Pancreas (tissue), 10 donors: ENCODE measurements around the gene SH2D1A. TPM values are rescaled to one million over a fixed set of nuclear protein-coding genes. Genes with fewer than 3 reads are reported as not detected.

Experiments
- ATAC-seq, 4 donors: fragments of 200-7000 bp; cut with Tn5 transposase; one replicate each; pipeline versions ENCODE4 v1.8.0 to v1.9.1; 2020; ENCODE audit warnings: mild to moderate bottlenecking in 4 of 4, moderate library complexity in 4 of 4
- DNase-seq, 6 donors: peaks; one replicate each; pipeline ENCODE4 v3.0.0-alpha.2; 2020
- FAIRE-seq: peaks from 2 replicates; lab custom pipeline; 2012; peaks lifted over from hg19 to GRCh38; lab: Jason Lieb, UNC
- H3K27ac ChIP-seq, 4 donors: fragments of 200-600 bp; sonication (generic); 1 replicate in 3 of 4; 2 replicates in 1 of 4; pipeline versions ENCODE4 v1.5.0 to v1.8.0; 2020
- H3K27me3 ChIP-seq, 4 donors: fragments of 200-600 bp; one replicate each; pipeline ENCODE4 v1.8.0; 2021
- H3K36me3 ChIP-seq, 3 donors: fragments of 200-600 bp; sonication (generic) in 1 of 3; one replicate each; pipeline versions ENCODE4 v1.5.0 to v1.8.0; 2020 to 2021
- H3K4me1 ChIP-seq, 3 donors: fragments of 200-600 bp; one replicate each; pipeline ENCODE4 v1.8.0; 2021
- H3K4me3 ChIP-seq, 4 donors: fragments of 200-600 bp; sonication (generic) in 2 of 4; one replicate each; pipeline versions ENCODE4 v1.5.0 to v1.8.0; 2020 to 2021
- H3K9me3 ChIP-seq, 4 donors: fragments of 200-600 bp; one replicate each; pipeline ENCODE4 v1.8.0; 2021
- WGBS, 2 donors: extraction: QIAGEN DNeasy Blood & Tissue Kit; methylation state at CpG; one replicate each; pipeline ENCODE4 v1.1.7; 2013; 5-methylcytosine and 5-hydroxymethylcytosine counted together
- intact Hi-C, 3 donors: fragments of 100-400 bp; cut with DNase I; formaldehyde crosslinking; loops; one replicate each; pipeline versions ENCODE4 v1.11.1 to v1.14.2; 2022
- polyA plus RNA-seq, 2 donors: library from polyadenylated mRNA; stranded (reverse); fragments of 200-250 nt; gene quantifications; one replicate each; pipeline ENCODE4 v1.2.3, GENCODE V29; 2013
- total RNA-seq, 6 donors: library from RNA; stranded (reverse); fragmentation: NEBNext Ultra II Directional in 4 of 6; extraction: Animal tissue kit (Norgen Biotek cat#: 25700) in 4 of 6; gene quantifications; one replicate each; pipeline versions ENCODE4 v1.2.1 to v1.2.4, GENCODE V29; 2021 to 2023
- TF ChIP-seq, protein P1 (sequence below), 4 donors: fragments of 200-600 bp; sonication (generic) in 3 of 4; IDR thresholded peaks; one replicate each; pipeline versions ENCODE4 v1.5.0 to v1.8.0; 2021; ENCODE audit warnings: antibody characterized with exemption in 4 of 4
- donor health status: healthy with polysubstance abuse.
- donor health status: DM: no; HTN: no; CAD: no; lungs with moderate emphysema.
- donor health status: DM: no; HTN: no; CAD: no.
- donor health status: control.
- donor health status: control.
- donor health status: Bipolar disorder and iron deficiency.
- donor health status: DM: yes; HTN: yes; CAD: no.
- donor health status: DM: no; HTN: no; CAD: no.
- donor health status: DM: no; HTN: no; CAD: no.
- donor health status: DM: yes; HTN: yes; CAD: no.

The SH2D1A gene
- total and polyA plus RNA-seq, 8 donors: 0.08 to 0.23 (median 0.15) TPM; not detected in 2

DNA sequence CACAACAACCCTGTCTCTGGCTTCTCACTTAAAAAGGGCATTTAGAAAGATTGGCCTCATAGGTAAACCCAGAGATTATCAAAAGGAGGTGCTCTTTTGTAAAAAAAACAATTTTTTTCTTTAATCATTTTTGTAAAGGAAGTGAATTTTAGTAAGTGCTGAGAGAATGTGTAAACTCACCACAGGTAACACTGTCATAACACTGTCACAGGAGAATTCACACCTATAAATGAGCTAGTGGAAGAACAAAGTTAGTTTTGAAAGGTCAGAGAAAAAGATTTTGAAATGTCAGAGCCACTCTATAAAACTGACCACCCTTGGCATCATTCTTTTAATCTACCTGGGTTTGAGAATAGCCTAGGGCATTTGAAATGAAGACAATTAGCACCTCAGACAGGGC, 3.3 kb upstream of the SH2D1A start:
- DNase-seq (no peak), ATAC-seq (no peak), FAIRE-seq (peak; percentile 5)
- TF ChIP-seq, protein P1, sequence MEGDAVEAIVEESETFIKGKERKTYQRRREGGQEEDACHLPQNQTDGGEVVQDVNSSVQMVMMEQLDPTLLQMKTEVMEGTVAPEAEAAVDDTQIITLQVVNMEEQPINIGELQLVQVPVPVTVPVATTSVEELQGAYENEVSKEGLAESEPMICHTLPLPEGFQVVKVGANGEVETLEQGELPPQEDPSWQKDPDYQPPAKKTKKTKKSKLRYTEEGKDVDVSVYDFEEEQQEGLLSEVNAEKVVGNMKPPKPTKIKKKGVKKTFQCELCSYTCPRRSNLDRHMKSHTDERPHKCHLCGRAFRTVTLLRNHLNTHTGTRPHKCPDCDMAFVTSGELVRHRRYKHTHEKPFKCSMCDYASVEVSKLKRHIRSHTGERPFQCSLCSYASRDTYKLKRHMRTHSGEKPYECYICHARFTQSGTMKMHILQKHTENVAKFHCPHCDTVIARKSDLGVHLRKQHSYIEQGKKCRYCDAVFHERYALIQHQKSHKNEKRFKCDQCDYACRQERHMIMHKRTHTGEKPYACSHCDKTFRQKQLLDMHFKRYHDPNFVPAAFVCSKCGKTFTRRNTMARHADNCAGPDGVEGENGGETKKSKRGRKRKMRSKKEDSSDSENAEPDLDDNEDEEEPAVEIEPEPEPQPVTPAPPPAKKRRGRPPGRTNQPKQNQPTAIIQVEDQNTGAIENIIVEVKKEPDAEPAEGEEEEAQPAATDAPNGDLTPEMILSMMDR (IDR thresholded peaks at IDR 0.05): no peak
- no peak overlapping the region for H3K4me3 ChIP-seq
- H3K36me3 ChIP-seq: no peaks in the 10 kb centered on the region
- no peaks in the 10 kb centered on the region for H3K9me3 ChIP-seq
- H3K27ac ChIP-seq: no peak overlapping the region
- no peaks in the 10 kb centered on the region for H3K4me1 ChIP-seq
- no peaks in the 10 kb centered on the region for H3K27me3 ChIP-seq
- intact Hi-C loops: no loop called here

DNA sequence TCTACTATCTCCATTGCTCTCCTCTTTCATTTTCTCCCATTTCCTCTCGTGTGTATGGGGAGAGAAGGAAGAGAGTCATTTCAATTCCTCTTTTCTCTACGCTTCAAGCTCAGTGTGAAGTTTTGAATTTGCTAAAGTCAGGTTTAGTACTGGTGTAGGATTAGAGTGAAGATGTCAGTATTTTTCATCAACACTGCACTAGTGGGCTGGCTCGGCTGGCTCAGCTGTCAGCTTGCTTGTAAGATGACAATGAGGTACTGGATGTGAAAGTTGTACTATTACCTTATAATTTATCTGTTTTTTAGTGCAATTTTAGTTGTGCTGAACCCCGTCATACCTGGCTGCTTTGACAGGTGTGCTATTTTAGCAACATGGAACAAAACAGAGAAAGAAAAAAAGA, 2.1 kb upstream of the SH2D1A start:
- ATAC-seq: no peak
- no peaks in the 10 kb centered on the region for H3K4me1 ChIP-seq
- FAIRE-seq: no peak
- intact Hi-C loops: no loop called here
- no peak overlapping the region for H3K27ac ChIP-seq
- H3K36me3 ChIP-seq: no peaks in the 10 kb centered on the region
- no peak overlapping the region for H3K4me3 ChIP-seq
- H3K27me3 ChIP-seq: no peaks in the 10 kb centered on the region
- TF ChIP-seq, protein P1 (IDR thresholded peaks at IDR 0.05): no peak
- DNase-seq: no peak
- no peaks in the 10 kb centered on the region for H3K9me3 ChIP-seq
- 57 to 59% methylated on average over 4 of the region's 4 CpGs for WGBS, 2 donors

DNA sequence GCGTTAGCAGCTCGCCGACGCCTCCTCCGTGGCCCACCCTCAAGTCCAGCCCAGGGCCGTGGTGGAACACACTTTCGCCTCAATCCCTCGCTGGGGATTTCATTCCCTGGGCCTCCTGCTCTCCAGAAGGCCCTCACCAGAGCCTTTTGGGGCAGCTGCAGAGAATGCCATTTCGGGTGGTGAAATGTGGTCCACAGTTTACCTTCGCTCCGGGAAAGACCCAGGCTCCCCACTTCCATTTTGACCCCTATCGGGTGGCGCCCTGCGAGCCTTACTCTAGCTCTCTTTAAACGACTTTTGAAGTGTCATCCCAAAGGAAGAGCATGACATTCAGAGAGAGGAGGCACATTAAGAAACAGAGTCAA, 496 bp downstream of the SH2D1A start:
- no peak overlapping the region for H3K27ac ChIP-seq
- no peak for ATAC-seq
- no peaks in the 10 kb centered on the region for H3K36me3 ChIP-seq
- intact Hi-C loops: no loop called here
- no peak for FAIRE-seq
- no peak for DNase-seq
- TF ChIP-seq, protein P1 (IDR thresholded peaks at IDR 0.05): no peak
- WGBS, 2 donors: 69 to 81% methylated on average over 15 of the region's 15 CpGs
- H3K4me1 ChIP-seq: no peaks in the 10 kb centered on the region
- no peaks in the 10 kb centered on the region for H3K9me3 ChIP-seq
- H3K4me3 ChIP-seq: no peak overlapping the region
- H3K27me3 ChIP-seq: no peaks in the 10 kb centered on the region

DNA sequence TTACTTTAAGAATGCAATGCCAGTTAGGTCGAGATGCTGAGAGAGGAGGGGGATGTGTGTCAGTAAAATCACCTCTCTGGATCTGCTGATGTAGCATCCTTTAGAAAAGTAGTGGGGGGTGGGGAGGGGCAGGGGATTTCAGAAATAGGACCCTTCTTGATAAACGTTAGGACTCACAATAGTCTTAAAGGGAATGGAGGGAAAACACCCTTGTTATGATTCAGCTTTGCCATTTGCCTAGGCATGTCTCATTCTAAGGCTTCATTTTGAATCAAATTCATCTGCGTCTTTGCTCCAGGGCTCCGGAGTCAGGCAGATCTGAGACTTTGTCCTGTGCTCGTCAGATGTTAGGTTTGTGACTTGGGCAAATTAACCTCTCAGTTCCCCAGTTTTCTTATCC, 879 bp downstream of the SH2D1A start:
- intact Hi-C loops: no loop called here
- Histone ChIP-seq H3K9me3 (no peaks in the 10 kb centered on the region), H3K27me3 (no peaks in the 10 kb centered on the region), H3K27ac (no peak overlapping the region), H3K4me1 (no peaks in the 10 kb centered on the region), H3K4me3 (no peak overlapping the region), H3K36me3 (no peaks in the 10 kb centered on the region)
- WGBS, 2 donors: 28 to 33% methylated on average over 5 of the region's 5 CpGs
- FAIRE-seq (no peak), ATAC-seq (no peak), DNase-seq (no peak)
- TF ChIP-seq, protein P1 (IDR thresholded peaks at IDR 0.05): no peak

DNA sequence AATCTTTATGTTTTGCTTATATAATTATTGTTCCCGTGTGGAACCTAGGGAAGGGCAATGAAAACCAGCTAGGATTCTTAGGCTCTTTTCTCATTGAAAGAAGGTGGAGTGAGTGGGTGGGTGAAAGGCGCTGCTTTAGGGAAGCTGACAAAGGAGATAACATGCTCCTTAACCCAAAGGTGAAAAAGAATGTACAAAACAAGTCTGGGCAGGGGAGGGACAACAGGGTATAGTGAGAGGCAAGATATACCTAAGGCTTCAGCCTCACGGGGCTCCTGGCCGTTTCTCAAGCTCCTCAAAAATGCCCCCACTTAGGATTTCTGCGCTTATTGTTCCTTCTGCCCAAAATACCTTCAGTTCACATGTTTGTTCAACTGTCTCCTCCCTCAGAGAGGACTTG, 1.8 kb downstream of the SH2D1A start:
- Histone ChIP-seq H3K4me1 (no peaks in the 10 kb centered on the region), H3K27ac (no peak overlapping the region), H3K9me3 (no peaks in the 10 kb centered on the region), H3K4me3 (no peak overlapping the region), H3K27me3 (no peaks in the 10 kb centered on the region), H3K36me3 (no peaks in the 10 kb centered on the region)
- FAIRE-seq (no peak), ATAC-seq (no peak), DNase-seq (no peak)
- WGBS, 2 donors: 54 to 68% methylated on average over 5 of the region's 5 CpGs
- intact Hi-C loops: no loop called here
- TF ChIP-seq, protein P1 (IDR thresholded peaks at IDR 0.05): no peak
